ENCODE data around the gene KHDC1.
"Not testable (repeated sequence)": the region's sequence is repeated elsewhere in the genome, so short reads cannot be mapped to it uniquely, and the experiment has no call there.

- TF ChIP-seq CTCF, POLR2A (IDR thresholded peaks at IDR 0.05): not testable (repeated sequence)
These were observed 29.0 kb downstream of the KHDC1 start for GRCh38 chr6:73233971-73234370.

All from body of pancreas (tissue), 4 donors.